ENCODE data around the gene MOB3A. TPM values are rescaled to one million over a fixed set of nuclear protein-coding genes. Genes with fewer than 3 reads are reported as not detected.

Gene MOB3A
- total and polyA plus RNA-seq, 2 of the 13 experiments (the other 11 are each of a cell fraction or from before 2014, with no cell fraction given) = 3.5 to 17.8 TPM

- TF ChIP-seq, protein P1, sequence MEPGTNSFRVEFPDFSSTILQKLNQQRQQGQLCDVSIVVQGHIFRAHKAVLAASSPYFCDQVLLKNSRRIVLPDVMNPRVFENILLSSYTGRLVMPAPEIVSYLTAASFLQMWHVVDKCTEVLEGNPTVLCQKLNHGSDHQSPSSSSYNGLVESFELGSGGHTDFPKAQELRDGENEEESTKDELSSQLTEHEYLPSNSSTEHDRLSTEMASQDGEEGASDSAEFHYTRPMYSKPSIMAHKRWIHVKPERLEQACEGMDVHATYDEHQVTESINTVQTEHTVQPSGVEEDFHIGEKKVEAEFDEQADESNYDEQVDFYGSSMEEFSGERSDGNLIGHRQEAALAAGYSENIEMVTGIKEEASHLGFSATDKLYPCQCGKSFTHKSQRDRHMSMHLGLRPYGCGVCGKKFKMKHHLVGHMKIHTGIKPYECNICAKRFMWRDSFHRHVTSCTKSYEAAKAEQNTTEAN (CRISPR knock-in tag; conservative IDR thresholded peaks at IDR 0.05) = no peak
- TF ChIP-seq ARNTL (CRISPR knock-in tag; IDR thresholded peaks at IDR 0.05) (no peak), KAT7 (CRISPR knock-in tag; IDR thresholded peaks at IDR 0.05; ENCODE audit: borderline replicate concordance) (no peak), ZNF501 (CRISPR knock-in tag; IDR thresholded peaks at IDR 0.05) (peak; percentile 72; the same call in 1 of the 2 replicates), ZNF24 (IDR thresholded peaks at IDR 0.05) (no peak), ZNF883 (CRISPR knock-in tag; IDR thresholded peaks at IDR 0.05; ENCODE audit: not compliant biosample characterization) (peak; percentile 78), CCDC6 (CRISPR knock-in tag; IDR thresholded peaks at IDR 0.05) (no peak), DR1 (CRISPR knock-in tag; IDR thresholded peaks at IDR 0.05) (no peak), ZNF574 (CRISPR knock-in tag; IDR thresholded peaks at IDR 0.05) (peak; percentile 44), HOXA9 (CRISPR knock-in tag; IDR thresholded peaks at IDR 0.05; ENCODE audit: borderline replicate concordance) (no peak), TAF1 (CRISPR knock-in tag; IDR thresholded peaks at IDR 0.05) (no peak), ZNF260 (CRISPR knock-in tag; IDR thresholded peaks at IDR 0.05; ENCODE audit: borderline replicate concordance, low read depth) (no peak), MBD4 (IDR thresholded peaks at IDR 0.05; ENCODE audit: borderline replicate concordance, low read length) (no peak), NCOA2 (CRISPR knock-in tag; IDR thresholded peaks at IDR 0.05) (no peak), SMAD9 (CRISPR knock-in tag; IDR thresholded peaks at IDR 0.05) (no peak), ZNF253 (CRISPR knock-in tag; IDR thresholded peaks at IDR 0.05; ENCODE audit: borderline replicate concordance) (peak; percentile 13; the same call in 1 of the 2 replicates), ZNF274 (CRISPR knock-in tag; IDR thresholded peaks at IDR 0.05) (peak; percentile 63; the same call in 1 of the 2 replicates), EZH2 (conservative IDR thresholded peaks at IDR 0.05; ENCODE audit: low read depth, low read length) (no peak), SRSF1 (optimal IDR thresholded peaks at IDR 0.05; ENCODE audit: low read depth, low read length) (no peak), NBN (conservative IDR thresholded peaks at IDR 0.05) (no peak), PRMT3 (CRISPR knock-in tag; IDR thresholded peaks at IDR 0.05; ENCODE audit: borderline replicate concordance, low read depth) (no peak)
- TF ChIP-seq, protein P2, sequence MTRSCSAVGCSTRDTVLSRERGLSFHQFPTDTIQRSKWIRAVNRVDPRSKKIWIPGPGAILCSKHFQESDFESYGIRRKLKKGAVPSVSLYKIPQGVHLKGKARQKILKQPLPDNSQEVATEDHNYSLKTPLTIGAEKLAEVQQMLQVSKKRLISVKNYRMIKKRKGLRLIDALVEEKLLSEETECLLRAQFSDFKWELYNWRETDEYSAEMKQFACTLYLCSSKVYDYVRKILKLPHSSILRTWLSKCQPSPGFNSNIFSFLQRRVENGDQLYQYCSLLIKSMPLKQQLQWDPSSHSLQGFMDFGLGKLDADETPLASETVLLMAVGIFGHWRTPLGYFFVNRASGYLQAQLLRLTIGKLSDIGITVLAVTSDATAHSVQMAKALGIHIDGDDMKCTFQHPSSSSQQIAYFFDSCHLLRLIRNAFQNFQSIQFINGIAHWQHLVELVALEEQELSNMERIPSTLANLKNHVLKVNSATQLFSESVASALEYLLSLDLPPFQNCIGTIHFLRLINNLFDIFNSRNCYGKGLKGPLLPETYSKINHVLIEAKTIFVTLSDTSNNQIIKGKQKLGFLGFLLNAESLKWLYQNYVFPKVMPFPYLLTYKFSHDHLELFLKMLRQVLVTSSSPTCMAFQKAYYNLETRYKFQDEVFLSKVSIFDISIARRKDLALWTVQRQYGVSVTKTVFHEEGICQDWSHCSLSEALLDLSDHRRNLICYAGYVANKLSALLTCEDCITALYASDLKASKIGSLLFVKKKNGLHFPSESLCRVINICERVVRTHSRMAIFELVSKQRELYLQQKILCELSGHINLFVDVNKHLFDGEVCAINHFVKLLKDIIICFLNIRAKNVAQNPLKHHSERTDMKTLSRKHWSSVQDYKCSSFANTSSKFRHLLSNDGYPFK (CRISPR knock-in tag; IDR thresholded peaks at IDR 0.05; ENCODE audit: borderline replicate concordance) = no peak
Observed at GRCh38 chr19:2064788-2065524, 31.2 kb downstream of the MOB3A start (continued).

Data from HepG2 (cell line).